IMR-90 (cell line): ENCODE data around the gene KCNIP1. TPM values are rescaled to one million over a fixed set of nuclear protein-coding genes. Genes with fewer than 3 reads are reported as not detected.

Experiments
- ATAC-seq: fragments of 200-7000 bp; cut with Tn5 transposase; 2 replicates; pipeline ENCODE4 v1.9.1; 2020; ENCODE audit warnings: low read depth, mild to moderate bottlenecking, moderate library complexity
- BruUV-seq: library from RNA; stranded (reverse); fragments of 400-500 nt; replicated peaks from 2 replicates; lab custom pipeline; 2021; lab: Mats Ljungman, UMichigan
- CTCF ChIA-PET: fragments of 300-600 bp; formaldehyde crosslinking; extraction: SDS; loops from one replicate; lab custom pipeline; 2021; ENCODE audit warnings: antibody characterized with exemption; lab: Yijun Ruan, JAX
- POLR2A ChIA-PET: fragments of 300-600 bp; sonication (Branson Sonifier 250); formaldehyde crosslinking; loops from one replicate; lab custom pipeline; 2022; ENCODE audit warnings: antibody characterized with exemption; ENCODE audit not compliant: unreplicated experiment; lab: Charles Lee
- DNase-seq: peaks from one replicate; pipeline ENCODE4 v3.0.0; 2013
- H2AFZ ChIP-seq: replicated peaks from 2 replicates; pipeline ENCODE3; 2013; ENCODE audit warnings: low read length, mild to moderate bottlenecking; ENCODE audit not compliant: poor library complexity
- H2AK5ac ChIP-seq: 2 replicates; pipeline ENCODE4 v1.6.1; 2013; ENCODE audit warnings: low read depth, low read length, inconsistent platforms
- H2AK9ac ChIP-seq: replicated peaks from 2 replicates; pipeline ENCODE3; 2013; ENCODE audit warnings: mild to moderate bottlenecking, low read depth, low read length, moderate library complexity; ENCODE audit not compliant: poor library complexity
- H2BK120ac ChIP-seq: 2 replicates; pipeline ENCODE4 v1.6.1; 2013; ENCODE audit warnings: low read depth, low read length, inconsistent platforms
- H2BK15ac ChIP-seq: 3 replicates; pipeline ENCODE4 v1.6.1; 2013; ENCODE audit warnings: low read depth, low read length, inconsistent platforms
- H2BK20ac ChIP-seq: 2 replicates; pipeline ENCODE4 v1.6.1; 2013; ENCODE audit warnings: low read depth, mild to moderate bottlenecking, inconsistent platforms, low read length, moderate library complexity
- H2BK5ac ChIP-seq: 2 replicates; pipeline ENCODE4 v1.6.1; 2013; ENCODE audit warnings: mild to moderate bottlenecking, low read depth, low read length, inconsistent platforms; ENCODE audit not compliant: poor library complexity, severe bottlenecking
- H3K14ac ChIP-seq: replicated peaks from 2 replicates; pipeline ENCODE4 v1.6.1; 2013; ENCODE audit warnings: low read depth, low read length, inconsistent platforms
- H3K18ac ChIP-seq: 2 replicates; pipeline ENCODE4 v1.6.1; 2013; ENCODE audit warnings: low read depth, low read length, control low read depth
- H3K23ac ChIP-seq: 2 replicates; pipeline ENCODE4 v1.6.1; 2013; ENCODE audit warnings: low read depth, low read length, inconsistent platforms
- H3K27ac ChIP-seq: 2 replicates; pipeline ENCODE4 v1.5.1; 2013; ENCODE audit warnings: mild to moderate bottlenecking, control low read depth, low read length; ENCODE audit not compliant: insufficient read depth
- H3K27me3 ChIP-seq: 2 replicates; pipeline ENCODE4 v1.6.1; 2013; ENCODE audit warnings: low read length; ENCODE audit not compliant: control insufficient read depth, insufficient read depth
- H3K36me3 ChIP-seq: 2 replicates; pipeline ENCODE4 v1.6.1; 2013; ENCODE audit warnings: low read length, mixed read lengths; ENCODE audit not compliant: control insufficient read depth, insufficient read depth
- H3K4ac ChIP-seq: 2 replicates; pipeline ENCODE4 v1.6.1; 2013; ENCODE audit warnings: low read depth, low read length, inconsistent platforms
- H3K4me1 ChIP-seq: 2 replicates; pipeline ENCODE4 v1.6.1; 2013; ENCODE audit warnings: low read length, mixed read lengths; ENCODE audit not compliant: control insufficient read depth, insufficient read depth
- H3K4me2 ChIP-seq: 2 replicates; pipeline ENCODE4 v1.6.1; 2013; ENCODE audit warnings: low read depth, mild to moderate bottlenecking, control low read depth, low read length, moderate library complexity
- H3K4me3 ChIP-seq: 2 replicates; pipeline ENCODE4 v1.5.1; 2013; ENCODE audit warnings: low read depth, mild to moderate bottlenecking, control low read depth, low read length, moderate library complexity; ENCODE audit not compliant: insufficient read depth
- H3K56ac ChIP-seq: 2 replicates; pipeline ENCODE4 v1.6.1; 2013; ENCODE audit warnings: low read length, inconsistent platforms; ENCODE audit not compliant: insufficient read depth; ENCODE audit errors: extremely low read depth
- H3K79me1 ChIP-seq, 2 experiments: 2 replicates each; pipeline ENCODE4 v1.6.1; 2013; ENCODE audit warnings: low read length in 2 of 2, inconsistent platforms in 1 of 2, low read depth in 1 of 2
- H3K9ac ChIP-seq: 2 replicates; pipeline ENCODE4 v1.6.1; 2013; ENCODE audit warnings: low read depth, low read length, control low read depth
- H3K9me1 ChIP-seq: 2 replicates; pipeline ENCODE4 v1.6.1; 2013; ENCODE audit warnings: low read length, inconsistent platforms; ENCODE audit not compliant: insufficient read depth
- H3K9me3 ChIP-seq: 2 replicates; pipeline ENCODE4 v1.6.1; 2013; ENCODE audit warnings: low read length; ENCODE audit not compliant: control insufficient read depth, insufficient read depth
- H4K20me1 ChIP-seq: 2 replicates; pipeline ENCODE4 v1.6.1; 2013; ENCODE audit warnings: low read length, inconsistent platforms; ENCODE audit not compliant: insufficient read depth
- H4K5ac ChIP-seq: 2 replicates; pipeline ENCODE4 v1.6.1; 2013; ENCODE audit warnings: mild to moderate bottlenecking, low read depth, low read length, control low read depth
- H4K8ac ChIP-seq, 2 experiments: 2 replicates each; pipeline ENCODE4 v1.6.1; 2013; ENCODE audit warnings: low read depth in 2 of 2, low read length in 2 of 2, control low read depth in 1 of 2, inconsistent platforms in 1 of 2
- H4K91ac ChIP-seq: 2 replicates; pipeline ENCODE4 v1.6.1; 2013; ENCODE audit warnings: low read depth, low read length, inconsistent platforms; ENCODE audit not compliant: insufficient read depth
- ELK1 ChIP-seq: fragments of 150-350 bp; IDR thresholded peaks from 2 replicates; pipeline ENCODE4 v1.6.1; 2016; ENCODE audit warnings: low read depth, mild to moderate bottlenecking, low read length, moderate library complexity, borderline replicate concordance
- whole genome bisulfite sequencing, 2 experiments: methylation state at CpG; one replicate each; pipeline versions ENCODE4 v1.1.5 to v1.1.7; 2013; ENCODE audit warnings: missing lambda C conversion rate in 2 of 2; ENCODE audit not compliant: insufficient read length in 1 of 2; ENCODE audit errors: extremely low coverage in 2 of 2; 5-methylcytosine and 5-hydroxymethylcytosine counted together
- dilution Hi-C: fragments of 300-500 bp; cut with HindIII; formaldehyde crosslinking; loops from one replicate; pipeline ENCODE4 v1.14.3; 2018; ENCODE audit warnings: low sequenced_read_pairs; ENCODE audit not compliant: unreplicated experiment
- in situ Hi-C: fragments of 300-500 bp; cut with MboI; formaldehyde crosslinking; loops from 3 replicates; pipeline ENCODE4 v1.14.3; 2019; ENCODE audit warnings: low sequenced_read_pairs, inconsistent platforms, mixed read lengths
- intact Hi-C: fragments of 100-400 bp; cut with micrococcal nuclease; formaldehyde crosslinking; loops from 2 replicates; pipeline ENCODE4 v1.10.0; 2022
- polyA plus RNA-seq, 3 experiments: library from polyadenylated mRNA; depleted of rRNA; stranded (reverse); fragments of >200 nt; gene quantifications; 2 replicates each; pipeline ENCODE4 v1.2.3, GENCODE V29; 2012; ENCODE audit warnings: low replicate concordance in 1 of 3
- total RNA-seq: library from RNA; depleted of rRNA; stranded (reverse); fragments of >200 nt; gene quantifications from 2 replicates; pipeline ENCODE4 v1.2.3, GENCODE V29; 2012

Gene KCNIP1
- total and polyA plus RNA-seq, 2 of the 4 experiments (the other 2 are of a cell fraction), result not detected

- no peak overlapping the region for H2BK15ac ChIP-seq
- H3K79me1 ChIP-seq, result no peaks in the 10 kb centered on the region
- no peak overlapping the region for H3K27ac ChIP-seq
- H3K14ac ChIP-seq, result no peak overlapping the region
- no peak overlapping the region for H4K5ac ChIP-seq
- WGBS, 2 experiments, result no CpG with 5 or more reads among the region's 2 CpGs
- TF ChIP-seq ELK1, result no peak
- BruUV-seq, result no TSS peak
- H4K20me1 ChIP-seq, result no peaks in the 10 kb centered on the region
- H2BK5ac ChIP-seq, result no peak overlapping the region
- intact Hi-C loops, result no loop called here
- no peak overlapping the region for H3K4ac ChIP-seq
- POLR2A ChIA-PET, result no interaction called here
- H4K91ac ChIP-seq, result no peak overlapping the region
- H3K27me3 ChIP-seq, result peaks cover 18% of the 10 kb centered on the region
- CTCF ChIA-PET, result no interaction called here
- no peak overlapping the region for H3K4me2 ChIP-seq
- no peak overlapping the region for H2BK120ac ChIP-seq
- no peaks in the 10 kb centered on the region for H3K4me1 ChIP-seq
- H3K9me3 ChIP-seq, result no peaks in the 10 kb centered on the region
- no peak overlapping the region for H3K56ac ChIP-seq
- ATAC-seq (no peak), DNase-seq (no peak)
- H4K8ac ChIP-seq, result no peak overlapping the region
- H2AFZ ChIP-seq, result no peak overlapping the region
- in situ Hi-C loops, result no loop called here
- H3K9me1 ChIP-seq, result no peaks in the 10 kb centered on the region
- no peak overlapping the region for H3K23ac ChIP-seq
- no peak overlapping the region for H3K18ac ChIP-seq
- H3K4me3 ChIP-seq, result no peak overlapping the region
- H2AK5ac ChIP-seq, result no peak overlapping the region
- dilution Hi-C loops, result no loop called here
- no peak overlapping the region for H2BK20ac ChIP-seq
- no peaks in the 10 kb centered on the region for H3K36me3 ChIP-seq
- no peak overlapping the region for H3K9ac ChIP-seq
- H2AK9ac ChIP-seq, result no peak overlapping the region
Measured at GRCh38 chr5:170499621-170500020, 4.2 kb upstream of the KCNIP1 start.
